HG02610 (cell line): ENCODE measurements around the gene PDGFC.

Source experiments
- ATAC-seq: cut with Tn5 transposase; IDR thresholded peaks from one replicate; pipeline ENCODE4 v1.9.1; 2021; ENCODE audit warnings: mild to moderate bottlenecking, moderate library complexity; ENCODE audit not compliant: unreplicated experiment

Gene PDGFC

GRCh38 chr4:156756118-156756517 is 215.5 kb downstream of the PDGFC start:
- no peak for ATAC-seq

- no peak for ATAC-seq
Observed at GRCh38 chr4:156754832-156755570, 216.6 kb downstream of the PDGFC start.

- ATAC-seq: no peak
Observed at GRCh38 chr4:156751486-156751885, 220.1 kb downstream of the PDGFC start.

GRCh38 chr4:156749426-156750403 is 221.9 kb downstream of the PDGFC start:
- no peak for ATAC-seq

DNA sequence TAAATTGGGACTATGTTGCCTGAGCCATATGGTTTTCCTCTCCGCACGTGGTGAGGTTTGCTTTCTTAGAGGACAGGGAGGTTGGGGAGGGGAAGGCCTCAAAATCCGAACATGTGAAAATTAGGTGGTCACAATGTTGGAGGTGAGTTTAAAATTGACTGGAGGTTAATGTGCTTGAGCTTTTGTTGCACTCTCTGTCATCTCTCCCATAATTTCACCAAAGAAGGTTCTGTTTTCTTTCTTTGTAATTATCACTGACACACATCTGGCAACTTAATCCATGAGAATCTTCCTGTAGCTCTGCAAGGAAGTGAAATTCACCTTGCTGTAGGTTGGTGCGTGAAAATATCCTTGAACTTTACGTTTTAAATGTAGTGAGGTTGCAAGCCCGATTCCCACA is 225.5 kb downstream of the PDGFC start:
- ATAC-seq: no peak

DNA sequence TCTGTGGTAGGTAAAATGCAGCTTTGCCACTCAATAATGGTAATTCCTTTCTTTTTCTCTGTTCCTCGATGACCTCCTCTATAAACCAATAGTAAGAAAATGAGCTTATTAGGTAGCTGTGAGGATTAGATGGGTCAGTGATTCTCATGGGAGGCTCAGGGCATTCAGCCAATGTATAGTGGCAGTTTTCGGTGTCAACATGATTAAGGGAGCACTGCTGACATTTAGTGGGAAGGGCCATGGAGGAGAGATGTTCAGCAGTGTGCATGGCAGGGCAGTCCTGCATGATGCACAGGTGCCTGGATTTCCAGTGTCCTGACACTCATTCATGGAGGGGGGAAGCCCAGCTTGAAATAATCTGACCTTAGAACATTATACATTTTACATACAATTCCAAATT is 232.8 kb downstream of the PDGFC start:
- ATAC-seq: no peak

DNA sequence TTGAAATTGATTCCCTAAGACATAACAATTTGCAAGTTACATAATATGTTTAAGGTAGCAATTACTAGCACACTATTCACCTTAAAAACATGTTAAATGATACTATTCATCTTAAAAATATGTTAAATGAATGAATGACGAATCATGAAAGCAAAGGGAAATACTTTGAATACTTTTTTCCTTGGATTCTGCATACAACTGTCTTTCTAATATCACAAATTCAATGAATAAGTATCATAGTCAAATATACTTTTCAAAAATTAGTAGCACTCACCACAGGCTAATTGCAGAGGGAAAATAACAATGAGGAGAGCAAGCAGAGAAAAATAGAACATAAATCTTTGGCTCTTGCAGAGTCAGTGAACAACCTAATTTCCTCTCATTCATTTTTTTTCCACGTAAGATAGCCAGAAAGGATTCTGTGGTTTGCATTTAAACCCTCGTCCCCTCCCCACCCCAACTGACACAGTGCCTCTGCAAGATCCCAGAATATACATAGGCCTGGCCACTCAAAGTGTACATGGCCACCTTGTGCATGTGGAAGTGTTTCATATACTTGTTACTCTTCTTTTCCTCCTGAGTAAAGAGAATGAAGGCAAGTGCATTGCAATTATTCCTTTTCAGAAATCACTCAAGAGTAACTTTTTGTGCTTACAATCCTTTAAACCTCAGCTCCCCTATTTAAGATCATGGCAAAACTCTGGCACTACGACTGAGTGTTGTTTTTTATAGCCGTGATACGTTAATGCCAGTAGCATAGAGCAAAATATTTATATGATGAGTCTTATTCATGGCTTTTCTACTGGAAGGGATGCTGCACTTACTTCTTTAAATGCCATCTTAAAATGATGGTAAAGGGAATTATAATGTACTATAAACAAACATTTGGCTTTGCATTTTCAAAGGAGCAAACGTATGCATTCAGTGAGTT is 236.4 kb downstream of the PDGFC start:
- ATAC-seq: no peak

- ATAC-seq: no peak
Observed at GRCh38 chr4:156733582-156733981, 238.0 kb downstream of the PDGFC start.

DNA sequence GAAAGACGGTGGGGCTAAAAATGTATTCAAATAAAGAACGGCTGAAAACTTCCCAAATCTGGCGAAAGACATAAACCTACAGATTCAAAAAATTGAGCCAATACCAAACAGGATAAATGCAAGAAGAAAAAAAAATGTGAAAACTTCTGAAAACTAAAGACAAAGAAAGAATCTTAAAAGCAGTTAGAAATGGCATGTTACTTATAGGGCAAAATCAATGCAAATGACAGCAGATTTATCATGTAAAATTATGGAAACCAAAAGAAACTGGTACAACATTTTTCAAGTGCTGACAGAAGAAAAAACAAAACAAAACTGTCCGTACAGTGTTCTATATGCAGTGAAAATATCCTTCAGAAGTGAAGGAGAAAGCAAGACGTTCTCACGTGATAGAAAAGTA is 239.0 kb downstream of the PDGFC start:
- no peak for ATAC-seq

DNA sequence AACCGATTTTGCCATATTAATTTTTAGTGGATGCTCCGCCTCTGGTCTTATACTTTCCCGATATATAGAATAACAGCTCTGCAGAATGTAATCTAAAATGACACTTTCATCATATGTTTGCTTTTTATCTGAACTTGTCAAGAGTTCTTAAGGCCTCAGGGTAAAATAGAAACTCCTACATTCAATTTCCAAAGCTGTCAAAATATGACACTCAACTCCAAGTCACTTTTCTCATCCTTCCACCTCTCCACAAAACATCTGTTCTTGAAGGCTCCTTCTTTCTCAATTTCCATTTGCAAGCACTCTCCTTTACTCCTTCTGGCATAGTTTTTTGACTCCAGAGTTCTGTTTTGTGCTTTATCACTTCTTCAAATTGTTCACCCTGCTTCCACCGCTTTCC is 242.2 kb downstream of the PDGFC start:
- ATAC-seq: no peak

GRCh38 chr4:156725257-156725656 is 246.3 kb downstream of the PDGFC start:
- ATAC-seq: no peak

DNA sequence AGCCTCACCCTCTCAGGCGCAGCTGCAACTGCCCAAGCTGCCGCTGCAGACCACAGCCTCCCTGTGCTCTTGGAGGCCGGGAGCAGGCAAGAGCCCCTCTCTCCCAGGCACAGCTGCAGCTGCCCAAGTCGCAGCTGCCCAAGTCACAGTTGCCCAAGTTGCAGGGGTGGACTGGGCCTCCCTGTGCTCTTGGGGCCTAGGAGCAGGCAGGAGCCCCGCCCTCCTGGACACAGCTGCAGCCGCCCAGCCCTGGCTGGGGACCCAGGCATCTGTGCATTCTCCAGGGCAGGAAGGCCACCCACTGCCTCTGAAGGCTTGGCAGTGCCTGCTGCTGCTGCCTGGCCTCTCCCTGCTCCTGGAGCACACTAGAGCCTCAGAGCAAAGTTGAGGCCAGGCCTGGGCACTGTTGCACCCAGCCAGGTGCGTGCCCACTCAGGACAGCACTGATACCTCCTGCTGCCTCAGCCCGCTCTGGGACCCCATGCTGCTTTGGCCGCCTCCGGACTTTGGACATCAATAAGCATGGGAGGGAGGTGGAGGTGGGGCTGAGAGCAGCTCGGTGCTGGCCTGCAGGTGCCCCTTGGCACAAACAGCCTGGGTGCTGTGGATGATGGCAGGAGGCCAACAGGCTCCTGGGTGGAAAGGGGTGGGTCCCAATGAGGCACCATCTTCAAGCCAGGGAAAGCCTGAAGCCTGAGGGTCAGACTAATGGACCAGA is 247.5 kb downstream of the PDGFC start:
- ATAC-seq: no peak

DNA sequence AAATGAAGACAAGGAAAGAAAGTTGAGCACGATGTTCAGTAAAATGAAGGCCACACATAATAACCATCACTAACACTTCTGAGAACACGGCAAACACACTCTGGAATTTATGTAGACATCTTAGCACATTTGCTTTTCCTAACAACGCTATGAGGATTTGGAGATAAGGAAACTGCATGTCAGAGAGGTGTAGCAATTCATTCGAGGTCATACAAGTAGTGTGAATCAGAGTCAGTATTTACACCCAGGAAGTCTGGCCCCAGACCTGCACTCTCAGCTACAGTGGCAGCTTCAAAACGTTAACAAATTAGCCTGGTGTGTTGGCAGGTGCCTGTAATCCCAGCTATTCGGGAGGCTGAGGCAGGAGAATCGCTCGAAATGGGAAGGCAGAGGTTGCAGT is 253.4 kb downstream of the PDGFC start:
- no peak for ATAC-seq

GRCh38 chr4:156711193-156711590 is 260.4 kb downstream of the PDGFC start:
- no peak for ATAC-seq
